ENCODE results near the gene PSMG1.

Gene PSMG1

DNA sequence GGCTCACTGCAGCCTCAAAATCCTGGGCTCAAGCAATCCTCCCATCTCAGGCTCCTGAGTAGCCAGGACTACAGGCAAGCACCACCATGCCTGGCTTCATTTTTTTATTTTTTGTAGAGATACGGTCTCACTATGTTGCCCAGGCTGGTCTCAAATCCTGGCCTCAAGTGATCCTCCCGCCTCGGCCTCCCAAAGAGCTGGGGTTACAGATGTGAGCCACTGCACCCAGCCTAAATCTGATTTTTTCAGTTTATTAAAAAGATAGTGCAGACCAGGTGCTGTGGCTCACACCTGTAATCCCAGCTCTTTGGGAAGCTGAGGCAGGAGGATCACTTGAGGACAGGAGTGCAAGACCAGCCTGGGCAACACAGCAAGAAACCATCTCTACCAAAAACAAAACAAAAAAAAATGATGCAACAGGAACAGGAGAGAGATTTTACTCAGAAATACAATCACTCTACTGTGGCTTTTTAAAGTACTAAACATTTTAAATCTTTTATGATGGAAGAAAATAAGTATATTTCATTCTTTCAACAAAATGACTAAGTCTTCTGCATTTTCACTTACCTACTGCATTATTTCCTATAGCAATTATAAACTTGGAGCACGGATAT, 1.9 kb downstream of the PSMG1 start:
- Mint-ChIP-seq H3K27ac (peak overlapping the region in 2 of 3 experiments; percentile 97 to 98), H3K9me3 (no peaks in the 10 kb centered on the region), H3K4me3 (peak overlapping the region; percentile 96 to 99 (median 97)), H3K27me3 (ENCODE audit: low read depth) (no peaks in the 10 kb centered on the region), H3K36me3 (ENCODE audit: low read depth) (peaks cover 25% of the 10 kb centered on the region), H3K4me1 (peaks cover 39% of the 10 kb centered on the region)
- TF ChIP-seq, protein P1, sequence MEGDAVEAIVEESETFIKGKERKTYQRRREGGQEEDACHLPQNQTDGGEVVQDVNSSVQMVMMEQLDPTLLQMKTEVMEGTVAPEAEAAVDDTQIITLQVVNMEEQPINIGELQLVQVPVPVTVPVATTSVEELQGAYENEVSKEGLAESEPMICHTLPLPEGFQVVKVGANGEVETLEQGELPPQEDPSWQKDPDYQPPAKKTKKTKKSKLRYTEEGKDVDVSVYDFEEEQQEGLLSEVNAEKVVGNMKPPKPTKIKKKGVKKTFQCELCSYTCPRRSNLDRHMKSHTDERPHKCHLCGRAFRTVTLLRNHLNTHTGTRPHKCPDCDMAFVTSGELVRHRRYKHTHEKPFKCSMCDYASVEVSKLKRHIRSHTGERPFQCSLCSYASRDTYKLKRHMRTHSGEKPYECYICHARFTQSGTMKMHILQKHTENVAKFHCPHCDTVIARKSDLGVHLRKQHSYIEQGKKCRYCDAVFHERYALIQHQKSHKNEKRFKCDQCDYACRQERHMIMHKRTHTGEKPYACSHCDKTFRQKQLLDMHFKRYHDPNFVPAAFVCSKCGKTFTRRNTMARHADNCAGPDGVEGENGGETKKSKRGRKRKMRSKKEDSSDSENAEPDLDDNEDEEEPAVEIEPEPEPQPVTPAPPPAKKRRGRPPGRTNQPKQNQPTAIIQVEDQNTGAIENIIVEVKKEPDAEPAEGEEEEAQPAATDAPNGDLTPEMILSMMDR (IDR thresholded peaks at IDR 0.05; ENCODE audit: unreplicated experiment in 3 of 3): no peak

DNA sequence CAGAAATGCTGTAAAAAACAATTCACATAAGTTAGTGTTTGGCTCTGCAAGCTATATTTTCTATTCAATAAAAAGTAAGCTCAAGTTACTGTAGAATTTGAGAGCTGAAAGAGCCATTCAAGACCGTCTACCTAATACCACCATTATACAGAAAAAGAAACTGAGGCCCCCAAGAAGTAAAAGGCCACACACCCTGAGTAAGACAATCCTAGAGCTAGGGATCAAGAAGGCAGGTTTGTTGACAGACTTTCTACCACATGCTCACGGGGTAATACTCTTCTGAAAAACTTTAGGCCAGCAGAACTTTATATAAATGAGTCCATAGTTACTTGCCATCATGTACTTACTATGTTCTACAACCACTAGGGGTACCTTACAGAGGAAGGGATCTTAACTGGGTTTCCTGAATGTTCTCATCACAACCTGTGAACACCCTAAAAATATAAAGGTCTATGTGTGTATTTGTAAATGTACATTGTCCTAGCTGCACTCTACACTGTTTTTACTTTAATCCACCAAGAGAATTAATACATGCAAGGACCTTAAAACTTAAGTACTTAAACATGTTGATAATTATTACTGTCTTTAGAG, 2.7 kb downstream of the PSMG1 start:
- TF ChIP-seq, protein P1 (IDR thresholded peaks at IDR 0.05; ENCODE audit: unreplicated experiment in 3 of 3): no peak
- peaks cover 44% of the 10 kb centered on the region for H3K4me1 Mint-ChIP-seq
- H3K36me3 Mint-ChIP-seq (ENCODE audit: low read depth): peaks cover 25% of the 10 kb centered on the region
- no peaks in the 10 kb centered on the region for H3K27me3 Mint-ChIP-seq (ENCODE audit: low read depth)
- peak overlapping the region in 2 of 3 experiments; percentile 60 to 71 for H3K4me3 Mint-ChIP-seq
- H3K27ac Mint-ChIP-seq: no peak overlapping the region
- H3K9me3 Mint-ChIP-seq: no peaks in the 10 kb centered on the region

DNA sequence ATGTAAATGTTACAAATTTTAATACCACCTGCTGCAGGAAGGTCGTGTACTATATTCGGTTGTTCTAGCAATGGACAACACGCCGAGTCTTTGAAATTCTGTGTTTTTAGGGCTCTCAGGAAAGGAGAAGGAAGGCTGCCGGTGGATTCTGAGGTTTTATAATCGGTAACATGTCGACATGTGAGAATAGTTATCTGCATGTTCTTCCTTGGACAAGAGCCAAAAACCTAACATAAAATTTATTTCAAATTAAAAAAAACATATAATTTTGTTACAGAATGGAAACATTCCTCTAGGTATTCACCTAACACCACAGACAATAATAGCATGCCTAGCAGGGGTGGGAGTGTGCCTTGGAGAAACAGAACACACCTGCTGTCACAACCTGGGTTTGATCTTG, 4.8 kb downstream of the PSMG1 start:
- Mint-ChIP-seq H3K36me3 (ENCODE audit: low read depth) (peaks cover 36% of the 10 kb centered on the region), H3K4me1 (peaks cover 38% of the 10 kb centered on the region)

DNA sequence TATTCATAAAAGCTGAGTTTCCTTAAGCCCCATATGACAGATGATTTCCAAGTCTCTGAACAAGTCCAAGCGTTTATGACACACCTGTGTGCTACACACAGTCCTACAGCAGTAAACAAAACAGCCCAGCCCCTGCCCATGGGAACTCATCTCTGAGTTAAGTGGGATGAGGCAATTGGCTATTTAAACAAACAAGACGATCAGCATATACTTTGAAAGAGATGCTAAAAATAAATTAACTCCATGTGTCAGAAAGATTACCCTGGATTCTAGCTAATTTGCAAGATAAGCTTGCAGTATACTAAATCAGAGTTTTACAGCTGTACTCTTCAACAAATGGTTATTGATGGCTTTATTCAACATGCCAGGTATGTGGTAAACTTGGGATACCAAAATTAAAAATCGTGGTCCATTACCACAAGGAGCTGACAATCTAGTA, 7.0 kb downstream of the PSMG1 start:
- H3K27me3 Mint-ChIP-seq (ENCODE audit: low read depth): no peaks in the 10 kb centered on the region
- H3K9me3 Mint-ChIP-seq: no peaks in the 10 kb centered on the region
- no peak overlapping the region for H3K27ac Mint-ChIP-seq
- no peak overlapping the region for H3K4me3 Mint-ChIP-seq
- H3K36me3 Mint-ChIP-seq (ENCODE audit: low read depth): peaks cover 49% of the 10 kb centered on the region
- TF ChIP-seq, protein P1 (IDR thresholded peaks at IDR 0.05; ENCODE audit: unreplicated experiment in 3 of 3): no peak
- peaks cover 28% of the 10 kb centered on the region for H3K4me1 Mint-ChIP-seq

More for the DNA sequence above, 4.8 kb downstream of the PSMG1 start:
- no peak overlapping the region for H3K27ac Mint-ChIP-seq
- TF ChIP-seq, protein P1 (IDR thresholded peaks at IDR 0.05; ENCODE audit: unreplicated experiment in 3 of 3): no peak
- H3K27me3 Mint-ChIP-seq (ENCODE audit: low read depth): no peaks in the 10 kb centered on the region
- no peak overlapping the region for H3K4me3 Mint-ChIP-seq
- no peaks in the 10 kb centered on the region for H3K9me3 Mint-ChIP-seq

DNA sequence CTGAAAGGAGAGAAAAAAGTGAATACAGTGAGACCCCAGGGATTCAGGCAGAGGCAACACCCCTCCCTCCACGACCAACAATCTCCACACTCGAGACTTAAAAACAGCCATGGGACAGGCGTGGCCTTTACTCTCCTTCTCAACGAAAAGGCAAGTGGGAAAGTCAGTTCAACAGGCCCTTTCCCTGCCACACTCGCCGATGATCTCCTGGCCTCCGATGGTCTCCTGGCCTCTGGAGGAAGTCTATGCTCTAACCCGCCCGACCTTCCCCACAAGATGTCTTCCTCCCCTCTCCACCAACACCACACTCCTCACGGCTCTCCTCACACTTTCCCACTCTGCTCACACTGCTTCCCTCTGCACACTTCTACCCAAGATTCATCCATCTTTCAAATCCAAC, 7.6 kb downstream of the PSMG1 start:
- H3K36me3 Mint-ChIP-seq (ENCODE audit: low read depth): peaks cover 52% of the 10 kb centered on the region
- TF ChIP-seq, protein P1 (IDR thresholded peaks at IDR 0.05; ENCODE audit: unreplicated experiment in 3 of 3): no peak
- H3K27ac Mint-ChIP-seq: no peak overlapping the region
- no peaks in the 10 kb centered on the region for H3K9me3 Mint-ChIP-seq
- H3K4me1 Mint-ChIP-seq: peaks cover 27% of the 10 kb centered on the region
- no peak overlapping the region for H3K4me3 Mint-ChIP-seq
- H3K27me3 Mint-ChIP-seq (ENCODE audit: low read depth): no peaks in the 10 kb centered on the region

DNA sequence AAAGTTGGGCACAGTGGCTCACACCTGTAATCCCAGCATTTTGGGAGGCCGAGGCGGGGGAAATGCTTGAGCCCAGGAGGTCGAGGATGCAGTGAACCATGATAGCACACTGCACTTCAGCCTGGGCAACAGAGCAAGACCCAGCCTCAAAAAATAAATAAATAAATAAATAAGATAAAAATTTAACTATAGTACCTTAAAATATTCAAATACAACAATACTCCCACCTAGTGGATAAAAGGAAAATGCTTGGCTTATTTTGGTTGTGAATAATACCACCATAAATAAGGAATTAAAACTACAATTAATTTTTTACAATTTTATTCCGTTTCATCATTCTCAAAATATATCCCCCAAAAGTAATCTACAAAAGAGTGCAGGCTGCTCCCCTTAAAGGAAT, 8.1 kb downstream of the PSMG1 start:
- Mint-ChIP-seq H3K27ac (no peak overlapping the region), H3K36me3 (ENCODE audit: low read depth) (peaks cover 52% of the 10 kb centered on the region), H3K9me3 (no peaks in the 10 kb centered on the region), H3K27me3 (ENCODE audit: low read depth) (no peaks in the 10 kb centered on the region), H3K4me3 (no peak overlapping the region), H3K4me1 (peaks cover 22% of the 10 kb centered on the region)
- TF ChIP-seq, protein P1 (IDR thresholded peaks at IDR 0.05; ENCODE audit: unreplicated experiment in 3 of 3): peak; percentile 44 to 74 (median 53)

All from nephron (organoid).